ENCODE measurements around the gene PARD3B. TPM values are rescaled to one million over a fixed set of nuclear protein-coding genes. Genes with fewer than 3 reads are reported as not detected.

Gene PARD3B
- total RNA-seq, 1 experiment from 2014 or later, result 7.6 TPM

- POLR2A ChIA-PET (ENCODE audit: unreplicated experiment), result no interaction called here
- Histone ChIP-seq H3K79me2 (ENCODE audit: low read depth) (no peaks in the 10 kb centered on the region), H3K9me3 (ENCODE audit: insufficient read depth, low read depth) (no peaks in the 10 kb centered on the region), H3K4me2 (no peak overlapping the region), H3K9me2 (ENCODE audit: insufficient read depth) (no peaks in the 10 kb centered on the region), H3K27ac (no peak overlapping the region), H2AFZ (no peak overlapping the region), H3K4me1 (replicated peaks; ENCODE audit: insufficient read depth) (no peaks in the 10 kb centered on the region), H4K20me1 (ENCODE audit: insufficient read depth) (no peaks in the 10 kb centered on the region), H3K27me3 (ENCODE audit: insufficient read depth, low read depth) (no peaks in the 10 kb centered on the region), H3F3A (ENCODE audit: insufficient read depth, low read depth) (no peaks in the 10 kb centered on the region), H3K36me3 (ENCODE audit: low read depth) (no peaks in the 10 kb centered on the region), H3K4me3 (no peak overlapping the region)
- CTCF ChIA-PET, result no interaction called here
- no TSS peak for BruUV-seq (replicated peaks)
- intact Hi-C loops (cut with micrococcal nuclease; ENCODE audit: unreplicated experiment), result no loop called here
- no peak for DNase-seq
- TF ChIP-seq CTCF (conservative IDR thresholded peaks at IDR 0.05) (no peak), EZH2 (IDR thresholded peaks at IDR 0.05; ENCODE audit: low read depth) (no peak)
These were observed 955.7 kb downstream of the PARD3B start for GRCh38 chr2:205500951-205501350.

GRCh38 chr2:205501826-205502225 lies 956.6 kb downstream of the PARD3B start:
- Histone ChIP-seq H3K27me3 (ENCODE audit: insufficient read depth, low read depth) (no peaks in the 10 kb centered on the region), H3K4me2 (no peak overlapping the region), H3K36me3 (ENCODE audit: low read depth) (no peaks in the 10 kb centered on the region), H3K27ac (no peak overlapping the region), H3K4me3 (no peak overlapping the region), H3K9me3 (ENCODE audit: insufficient read depth, low read depth) (no peaks in the 10 kb centered on the region), H3K9me2 (ENCODE audit: insufficient read depth) (no peaks in the 10 kb centered on the region), H3F3A (ENCODE audit: insufficient read depth, low read depth) (no peaks in the 10 kb centered on the region), H2AFZ (no peak overlapping the region), H3K4me1 (replicated peaks; ENCODE audit: insufficient read depth) (no peaks in the 10 kb centered on the region), H3K79me2 (ENCODE audit: low read depth) (no peaks in the 10 kb centered on the region), H4K20me1 (ENCODE audit: insufficient read depth) (no peaks in the 10 kb centered on the region)
- ChIA-PET CTCF (no interaction called here), POLR2A (ENCODE audit: unreplicated experiment) (no interaction called here)
- intact Hi-C loops (cut with micrococcal nuclease; ENCODE audit: unreplicated experiment), result no loop called here
- DNase-seq, result no peak
- BruUV-seq (replicated peaks), result no TSS peak
- no peak for TF ChIP-seq CTCF (conservative IDR thresholded peaks at IDR 0.05)
- TF ChIP-seq EZH2 (IDR thresholded peaks at IDR 0.05; ENCODE audit: low read depth), result no peak

DNA sequence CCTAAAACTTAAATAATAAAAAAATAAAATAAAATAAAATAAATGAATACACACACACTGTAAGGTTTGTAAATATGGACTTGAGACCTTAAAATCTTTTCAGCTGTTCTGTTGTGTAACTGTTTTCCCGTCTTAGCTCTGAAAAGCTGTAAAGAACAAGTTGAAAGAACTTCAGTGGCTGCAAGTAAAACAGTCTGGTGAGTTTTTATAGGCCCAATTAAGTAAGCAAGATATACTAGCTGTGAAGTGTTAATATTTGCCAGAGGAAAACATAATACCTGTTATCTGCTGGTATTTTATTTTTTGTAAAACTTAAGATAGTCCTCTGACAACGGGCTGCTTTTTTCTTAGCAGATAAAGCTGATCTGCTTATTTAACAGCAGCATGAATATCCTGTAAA lies 960.1 kb downstream of the PARD3B start:
- Histone ChIP-seq H3K4me3 (no peak overlapping the region), H3K27ac (no peak overlapping the region), H3K27me3 (ENCODE audit: insufficient read depth, low read depth) (no peaks in the 10 kb centered on the region), H3K9me2 (ENCODE audit: insufficient read depth) (no peaks in the 10 kb centered on the region), H3F3A (ENCODE audit: insufficient read depth, low read depth) (no peaks in the 10 kb centered on the region), H3K79me2 (ENCODE audit: low read depth) (no peaks in the 10 kb centered on the region), H3K4me2 (no peak overlapping the region), H3K9me3 (ENCODE audit: insufficient read depth, low read depth) (no peaks in the 10 kb centered on the region), H3K36me3 (ENCODE audit: low read depth) (no peaks in the 10 kb centered on the region), H4K20me1 (ENCODE audit: insufficient read depth) (no peaks in the 10 kb centered on the region), H2AFZ (no peak overlapping the region), H3K4me1 (replicated peaks; ENCODE audit: insufficient read depth) (no peaks in the 10 kb centered on the region)
- CTCF ChIA-PET, result no interaction called here
- intact Hi-C loops (cut with micrococcal nuclease; ENCODE audit: unreplicated experiment), result no loop called here
- no TSS peak for BruUV-seq (replicated peaks)
- DNase-seq, result no peak
- POLR2A ChIA-PET (ENCODE audit: unreplicated experiment), result no interaction called here
- TF ChIP-seq CTCF (conservative IDR thresholded peaks at IDR 0.05), result no peak
- no peak for TF ChIP-seq EZH2 (IDR thresholded peaks at IDR 0.05; ENCODE audit: low read depth)

Data from PC-9 (cell line).